Measurements from ENCODE around the gene LSM14B.

Gene LSM14B

DNA sequence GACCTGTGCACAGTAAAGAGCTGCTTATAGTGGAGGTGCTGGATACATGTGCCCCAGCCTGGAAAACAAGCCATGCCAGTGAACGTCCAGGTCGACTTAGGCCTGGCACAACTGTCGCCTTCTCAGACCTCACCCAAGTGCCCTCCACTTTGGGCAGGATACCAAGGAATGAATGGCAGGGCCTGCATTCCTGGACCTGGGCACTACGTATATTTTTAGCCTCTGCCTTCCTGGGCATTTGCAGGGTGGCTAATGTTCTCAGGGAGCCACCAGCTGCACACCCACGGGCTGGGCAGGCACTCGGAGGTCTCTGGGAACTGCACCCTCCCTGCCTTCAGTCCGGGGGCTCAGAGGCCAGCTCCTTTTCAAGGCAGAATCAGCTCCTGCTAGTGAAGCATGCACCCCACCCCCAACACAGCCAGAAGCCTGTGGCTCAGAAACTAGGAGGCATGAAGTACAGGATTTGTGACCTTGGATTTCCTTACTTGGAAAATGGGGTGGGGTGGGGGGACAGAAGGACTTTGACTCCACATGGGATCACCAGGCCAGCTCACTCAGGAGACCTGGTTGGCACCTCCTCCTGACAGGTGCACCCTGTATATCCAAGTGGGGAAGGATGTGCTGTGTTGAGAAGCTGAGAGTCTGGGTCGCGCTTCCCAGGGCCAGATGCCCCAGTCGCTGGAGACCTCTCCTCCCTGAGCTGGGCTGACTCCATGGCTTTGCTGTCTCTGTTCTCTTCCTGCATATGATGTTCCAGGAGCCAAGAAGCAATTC, 2.5 kb upstream of the LSM14B start:
- Histone ChIP-seq H3K9me3 (ENCODE audit: control insufficient read depth in 2 of 2, low read length in 2 of 2) (no peaks in the 10 kb centered on the region), H3K4me1 (ENCODE audit: control insufficient read depth in 2 of 2, insufficient read depth in 2 of 2, low read length in 2 of 2) (peaks cover 18 to 23% of the 10 kb centered on the region in 2 donors), H3K9ac (ENCODE audit: low read depth in 1 of 2, low read length in 2 of 2) (no peak overlapping the region), H3K27me3 (ENCODE audit: control insufficient read depth in 2 of 2, insufficient read depth in 2 of 2, low read length in 2 of 2) (peaks cover 0 to 3% of the 10 kb centered on the region in 2 donors), H3K4me3 (ENCODE audit: low read length in 2 of 2) (peak overlapping the region in 1 of 2 donors; percentile 41), H3K27ac (ENCODE audit: low read depth in 2 of 2, low read length in 2 of 2) (peak overlapping the region; percentile 9 to 70), H3K36me3 (ENCODE audit: control insufficient read depth in 2 of 2, insufficient read depth in 2 of 2, low read length in 2 of 2) (peaks cover 0 to 3% of the 10 kb centered on the region in 2 donors)

DNA sequence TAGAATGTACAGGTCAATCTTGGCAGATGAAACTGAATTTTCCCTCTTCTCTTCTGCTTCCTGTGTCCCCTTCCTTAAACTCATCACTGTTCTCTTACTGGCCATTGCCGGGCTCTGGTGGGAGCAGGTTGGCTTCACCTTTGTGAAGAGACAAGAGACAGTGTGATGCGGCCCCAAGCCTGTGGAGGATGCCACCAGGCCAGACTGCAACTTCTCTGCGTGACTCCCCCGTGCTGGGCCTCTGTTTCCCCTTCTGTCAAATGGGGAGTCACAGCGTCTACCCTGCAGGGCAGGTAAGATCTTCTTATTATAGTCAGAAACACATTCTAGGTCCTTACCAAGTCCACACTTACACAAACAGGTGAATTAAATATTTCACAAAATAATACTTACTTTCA, 1.9 kb upstream of the LSM14B start:
- Histone ChIP-seq H3K9me3 (ENCODE audit: control insufficient read depth in 2 of 2, low read length in 2 of 2) (no peaks in the 10 kb centered on the region), H3K4me1 (ENCODE audit: control insufficient read depth in 2 of 2, insufficient read depth in 2 of 2, low read length in 2 of 2) (peaks cover 18 to 23% of the 10 kb centered on the region in 2 donors), H3K36me3 (ENCODE audit: control insufficient read depth in 2 of 2, insufficient read depth in 2 of 2, low read length in 2 of 2) (peaks cover 3 to 7% of the 10 kb centered on the region in 2 donors), H3K4me3 (ENCODE audit: low read length in 2 of 2) (peak overlapping the region in 1 of 2 donors; percentile 41), H3K27ac (ENCODE audit: low read depth in 2 of 2, low read length in 2 of 2) (peak overlapping the region; percentile 9 to 70), H3K27me3 (ENCODE audit: control insufficient read depth in 2 of 2, insufficient read depth in 2 of 2, low read length in 2 of 2) (peaks cover 0 to 3% of the 10 kb centered on the region in 2 donors), H3K9ac (ENCODE audit: low read depth in 1 of 2, low read length in 2 of 2) (no peak overlapping the region)

DNA sequence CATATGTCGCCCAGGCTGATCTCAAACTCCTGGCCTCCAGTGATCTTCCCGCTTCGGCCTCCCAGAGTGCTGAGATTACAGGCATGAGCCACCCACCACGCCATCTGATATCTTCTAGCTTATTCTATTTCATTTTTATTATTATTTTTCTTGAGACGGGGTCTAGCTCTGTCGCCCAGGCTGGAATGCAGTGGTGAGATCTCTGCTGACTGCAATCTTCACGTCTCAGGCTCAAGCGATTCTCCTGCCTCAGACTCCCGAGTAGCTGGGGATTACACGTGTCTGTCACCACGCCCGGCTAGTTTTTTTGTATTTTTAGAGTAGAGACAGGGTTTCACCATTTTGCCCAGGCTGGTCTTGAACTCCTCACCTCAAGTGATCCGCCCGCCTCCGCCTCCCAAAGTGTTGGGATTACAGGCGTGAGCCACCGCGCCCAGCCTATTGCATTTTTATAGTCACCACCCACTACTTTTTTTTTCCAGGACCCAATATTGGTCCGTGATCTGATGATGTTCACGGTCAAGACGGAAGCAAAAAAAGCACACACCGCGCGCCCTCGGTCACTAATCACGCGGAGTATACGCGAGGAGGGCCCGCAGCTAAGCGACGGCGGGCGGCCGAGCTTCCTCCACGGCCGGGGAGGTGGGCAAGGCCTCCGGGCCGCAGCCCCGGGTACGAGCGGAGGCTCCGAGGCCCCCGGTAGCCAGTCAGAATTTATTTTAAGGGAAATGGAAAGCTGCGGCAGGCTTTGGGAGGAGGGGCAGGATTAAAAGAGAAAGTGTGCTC, 1.1 kb upstream of the LSM14B start:
- Histone ChIP-seq H3K9ac (ENCODE audit: low read depth in 1 of 2, low read length in 2 of 2) (peak overlapping the region; percentile 75 to 87), H3K4me1 (ENCODE audit: control insufficient read depth in 2 of 2, insufficient read depth in 2 of 2, low read length in 2 of 2) (peaks cover 18 to 23% of the 10 kb centered on the region in 2 donors), H3K36me3 (ENCODE audit: control insufficient read depth in 2 of 2, insufficient read depth in 2 of 2, low read length in 2 of 2) (peaks cover 7 to 14% of the 10 kb centered on the region in 2 donors), H3K27ac (ENCODE audit: low read depth in 2 of 2, low read length in 2 of 2) (peak overlapping the region; percentile 96 to 97), H3K9me3 (ENCODE audit: control insufficient read depth in 2 of 2, low read length in 2 of 2) (no peaks in the 10 kb centered on the region), H3K4me3 (ENCODE audit: low read length in 2 of 2) (peak overlapping the region; percentile 77 to 80), H3K27me3 (ENCODE audit: control insufficient read depth in 2 of 2, insufficient read depth in 2 of 2, low read length in 2 of 2) (peaks cover 0 to 3% of the 10 kb centered on the region in 2 donors)

DNA sequence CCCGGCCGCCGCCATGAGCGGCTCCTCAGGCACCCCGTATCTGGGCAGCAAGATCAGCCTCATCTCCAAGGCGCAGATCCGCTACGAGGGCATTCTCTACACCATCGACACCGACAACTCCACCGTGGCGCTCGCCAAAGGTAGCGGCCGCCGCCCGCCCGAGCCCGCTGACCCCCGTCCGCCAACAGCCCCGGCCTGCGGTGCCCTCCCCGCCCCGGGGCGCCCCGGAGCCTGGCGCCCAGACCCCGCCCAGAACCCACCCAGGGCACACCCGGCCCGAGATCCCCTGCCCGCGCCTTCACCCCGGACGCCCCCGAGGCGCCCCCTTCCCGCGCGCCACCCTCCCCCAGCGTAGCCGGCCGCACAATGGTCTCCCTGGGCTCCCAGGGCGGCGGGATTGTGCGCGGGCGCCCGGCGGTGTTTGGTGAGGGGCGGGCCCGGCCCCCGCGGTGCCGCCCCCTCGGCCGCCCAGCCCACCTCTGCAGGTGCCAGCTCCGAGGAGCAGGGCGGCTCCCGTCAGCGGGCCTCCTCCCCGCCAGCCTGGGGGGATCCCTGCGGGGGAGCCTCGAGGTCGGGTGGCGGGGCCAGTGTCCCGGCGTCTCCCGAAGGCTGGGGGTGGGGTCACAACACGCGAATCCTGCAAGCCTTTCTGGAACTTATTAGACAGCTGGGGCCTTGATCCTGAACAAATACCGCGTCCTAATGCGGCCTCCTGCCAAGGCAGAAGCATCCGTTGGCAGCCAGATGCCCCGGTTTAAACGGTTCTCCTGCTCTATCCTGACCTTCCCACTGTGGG, 577 bp downstream of the LSM14B start:
- peaks cover 20 to 31% of the 10 kb centered on the region in 2 donors for H3K36me3 ChIP-seq (ENCODE audit: control insufficient read depth in 2 of 2, insufficient read depth in 2 of 2, low read length in 2 of 2)
- peak overlapping the region; percentile 70 to 71 for H3K9ac ChIP-seq (ENCODE audit: low read depth in 1 of 2, low read length in 2 of 2)
- H3K27ac ChIP-seq (ENCODE audit: low read depth in 2 of 2, low read length in 2 of 2): peak overlapping the region; percentile 59 to 72
- no peaks in the 10 kb centered on the region for H3K27me3 ChIP-seq (ENCODE audit: control insufficient read depth in 2 of 2, insufficient read depth in 2 of 2, low read length in 2 of 2)
- H3K4me1 ChIP-seq (ENCODE audit: control insufficient read depth in 2 of 2, insufficient read depth in 2 of 2, low read length in 2 of 2): peaks cover 18 to 23% of the 10 kb centered on the region in 2 donors
- no peaks in the 10 kb centered on the region for H3K9me3 ChIP-seq (ENCODE audit: control insufficient read depth in 2 of 2, low read length in 2 of 2)
- H3K4me3 ChIP-seq (ENCODE audit: low read length in 2 of 2): peak overlapping the region; percentile 70 to 75

DNA sequence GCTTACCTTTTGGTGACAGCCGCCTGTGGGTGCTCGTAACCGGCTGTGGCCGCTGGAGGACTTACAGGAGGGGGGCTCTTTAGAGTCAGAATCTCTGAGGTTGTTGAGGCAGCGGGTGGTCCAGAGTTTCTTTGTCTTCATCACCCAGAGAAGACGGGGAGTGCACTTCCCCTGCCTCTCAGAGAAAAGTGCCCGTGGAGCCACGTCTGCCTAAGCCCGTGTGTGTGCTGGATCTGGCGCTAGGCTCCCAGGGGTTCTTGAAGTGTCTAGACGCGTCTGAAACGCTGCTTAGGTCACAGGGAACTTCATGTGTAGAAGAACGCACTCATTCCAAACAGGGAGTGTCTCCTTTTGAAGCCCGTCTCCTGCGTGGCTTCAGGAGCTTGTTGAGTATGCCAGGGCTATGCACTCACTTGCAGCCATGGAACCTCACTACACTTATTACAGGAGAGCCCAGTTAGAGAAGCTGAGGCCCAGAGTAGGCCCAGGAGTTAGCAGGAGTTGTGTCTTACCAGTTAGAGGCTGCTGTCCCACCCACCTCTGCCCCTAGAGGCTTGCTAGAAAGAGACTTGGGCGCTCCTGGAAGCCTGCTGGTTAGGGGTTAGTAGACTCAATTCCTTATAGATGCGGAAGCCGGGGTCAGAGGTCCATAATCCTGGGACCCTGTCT, 1.3 kb downstream of the LSM14B start:
- H3K36me3 ChIP-seq (ENCODE audit: control insufficient read depth in 2 of 2, insufficient read depth in 2 of 2, low read length in 2 of 2): peaks cover 28 to 38% of the 10 kb centered on the region in 2 donors
- H3K27me3 ChIP-seq (ENCODE audit: control insufficient read depth in 2 of 2, insufficient read depth in 2 of 2, low read length in 2 of 2): no peaks in the 10 kb centered on the region
- no peak overlapping the region for H3K27ac ChIP-seq (ENCODE audit: low read depth in 2 of 2, low read length in 2 of 2)
- peak overlapping the region; percentile 9 to 44 for H3K9ac ChIP-seq (ENCODE audit: low read depth in 1 of 2, low read length in 2 of 2)
- peaks cover 18 to 23% of the 10 kb centered on the region in 2 donors for H3K4me1 ChIP-seq (ENCODE audit: control insufficient read depth in 2 of 2, insufficient read depth in 2 of 2, low read length in 2 of 2)
- no peaks in the 10 kb centered on the region for H3K9me3 ChIP-seq (ENCODE audit: control insufficient read depth in 2 of 2, low read length in 2 of 2)
- peak overlapping the region; percentile 70 to 74 for H3K4me3 ChIP-seq (ENCODE audit: low read length in 2 of 2)

DNA sequence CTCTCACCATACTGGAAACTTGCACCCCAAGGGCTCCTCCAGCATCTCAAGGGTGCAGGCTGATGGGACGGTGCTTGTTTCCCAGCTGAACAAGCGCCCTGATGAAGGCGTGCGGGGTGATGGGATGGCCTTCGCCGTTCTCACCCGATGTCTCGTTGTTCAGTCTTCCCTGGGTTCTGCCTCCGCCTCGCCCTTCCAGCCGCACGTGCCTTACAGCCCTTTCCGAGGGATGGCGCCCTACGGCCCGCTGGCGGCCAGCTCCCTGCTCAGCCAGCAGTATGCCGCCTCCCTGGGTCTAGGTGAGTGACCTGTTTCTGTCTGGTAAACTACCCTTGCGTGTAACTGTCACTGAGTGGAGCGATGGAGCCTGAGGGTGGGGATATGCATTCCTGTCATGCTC, 3.9 kb downstream of the LSM14B start:
- no peak overlapping the region for H3K4me3 ChIP-seq (ENCODE audit: low read length in 2 of 2)
- peaks cover 43 to 62% of the 10 kb centered on the region in 2 donors for H3K36me3 ChIP-seq (ENCODE audit: control insufficient read depth in 2 of 2, insufficient read depth in 2 of 2, low read length in 2 of 2)
- no peak overlapping the region for H3K27ac ChIP-seq (ENCODE audit: low read depth in 2 of 2, low read length in 2 of 2)
- H3K9me3 ChIP-seq (ENCODE audit: control insufficient read depth in 2 of 2, low read length in 2 of 2): no peaks in the 10 kb centered on the region
- no peaks in the 10 kb centered on the region for H3K27me3 ChIP-seq (ENCODE audit: control insufficient read depth in 2 of 2, insufficient read depth in 2 of 2, low read length in 2 of 2)
- no peak overlapping the region for H3K9ac ChIP-seq (ENCODE audit: low read depth in 1 of 2, low read length in 2 of 2)
- H3K4me1 ChIP-seq (ENCODE audit: control insufficient read depth in 2 of 2, insufficient read depth in 2 of 2, low read length in 2 of 2): peaks cover 10 to 11% of the 10 kb centered on the region in 2 donors

DNA sequence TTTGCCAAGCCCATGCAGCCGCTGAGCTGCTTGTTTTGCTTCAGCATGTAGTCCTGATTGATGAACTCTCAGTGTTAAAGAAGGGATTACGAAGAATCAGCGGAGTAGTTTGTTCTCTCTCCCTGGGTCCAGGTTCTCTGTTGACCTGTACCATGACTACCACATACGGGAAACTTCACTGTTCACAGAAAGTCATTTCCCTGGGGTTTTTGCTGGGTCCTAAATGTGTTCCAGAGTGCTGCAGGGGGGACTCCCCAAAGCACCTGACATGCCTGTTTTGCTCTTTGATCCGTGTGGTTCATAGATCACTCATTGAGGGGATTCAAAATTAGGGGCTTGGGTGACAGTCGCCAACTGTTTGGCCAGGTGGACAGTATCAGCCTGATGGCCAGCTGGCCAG, 5.5 kb downstream of the LSM14B start:
- Histone ChIP-seq H3K4me1 (ENCODE audit: control insufficient read depth in 2 of 2, insufficient read depth in 2 of 2, low read length in 2 of 2) (peaks cover 9 to 11% of the 10 kb centered on the region in 2 donors), H3K4me3 (ENCODE audit: low read length in 2 of 2) (no peak overlapping the region), H3K27me3 (ENCODE audit: control insufficient read depth in 2 of 2, insufficient read depth in 2 of 2, low read length in 2 of 2) (no peaks in the 10 kb centered on the region), H3K27ac (ENCODE audit: low read depth in 2 of 2, low read length in 2 of 2) (no peak overlapping the region), H3K9me3 (ENCODE audit: control insufficient read depth in 2 of 2, low read length in 2 of 2) (no peaks in the 10 kb centered on the region), H3K36me3 (ENCODE audit: control insufficient read depth in 2 of 2, insufficient read depth in 2 of 2, low read length in 2 of 2) (peaks cover 59 to 79% of the 10 kb centered on the region in 2 donors), H3K9ac (ENCODE audit: low read depth in 1 of 2, low read length in 2 of 2) (no peak overlapping the region)

DNA sequence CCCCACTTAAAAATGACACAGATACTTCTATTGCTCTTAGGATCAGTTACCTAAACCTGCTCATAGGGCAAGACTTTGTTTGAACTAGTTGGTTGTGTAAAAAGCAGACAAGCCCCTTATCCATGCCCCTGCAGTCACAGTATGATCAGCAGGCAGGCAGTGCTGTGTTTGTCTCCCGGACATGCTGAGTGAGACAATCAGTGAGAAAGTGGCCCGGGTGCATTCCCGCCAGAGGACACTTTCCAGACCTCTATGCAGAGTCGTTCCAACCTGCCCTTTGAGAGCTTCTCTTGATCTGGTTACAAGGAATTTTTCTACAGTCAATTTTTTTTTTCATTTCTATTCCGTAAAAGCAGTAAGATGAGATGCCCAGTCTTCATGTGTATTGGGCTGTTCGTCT, 6.2 kb downstream of the LSM14B start:
- peaks cover 66 to 86% of the 10 kb centered on the region in 2 donors for H3K36me3 ChIP-seq (ENCODE audit: control insufficient read depth in 2 of 2, insufficient read depth in 2 of 2, low read length in 2 of 2)
- H3K27me3 ChIP-seq (ENCODE audit: control insufficient read depth in 2 of 2, insufficient read depth in 2 of 2, low read length in 2 of 2): no peaks in the 10 kb centered on the region
- no peaks in the 10 kb centered on the region for H3K9me3 ChIP-seq (ENCODE audit: control insufficient read depth in 2 of 2, low read length in 2 of 2)
- H3K27ac ChIP-seq (ENCODE audit: low read depth in 2 of 2, low read length in 2 of 2): no peak overlapping the region
- no peak overlapping the region for H3K4me3 ChIP-seq (ENCODE audit: low read length in 2 of 2)
- H3K9ac ChIP-seq (ENCODE audit: low read depth in 1 of 2, low read length in 2 of 2): no peak overlapping the region
- H3K4me1 ChIP-seq (ENCODE audit: control insufficient read depth in 2 of 2, insufficient read depth in 2 of 2, low read length in 2 of 2): peaks cover 4 to 7% of the 10 kb centered on the region in 2 donors

DNA sequence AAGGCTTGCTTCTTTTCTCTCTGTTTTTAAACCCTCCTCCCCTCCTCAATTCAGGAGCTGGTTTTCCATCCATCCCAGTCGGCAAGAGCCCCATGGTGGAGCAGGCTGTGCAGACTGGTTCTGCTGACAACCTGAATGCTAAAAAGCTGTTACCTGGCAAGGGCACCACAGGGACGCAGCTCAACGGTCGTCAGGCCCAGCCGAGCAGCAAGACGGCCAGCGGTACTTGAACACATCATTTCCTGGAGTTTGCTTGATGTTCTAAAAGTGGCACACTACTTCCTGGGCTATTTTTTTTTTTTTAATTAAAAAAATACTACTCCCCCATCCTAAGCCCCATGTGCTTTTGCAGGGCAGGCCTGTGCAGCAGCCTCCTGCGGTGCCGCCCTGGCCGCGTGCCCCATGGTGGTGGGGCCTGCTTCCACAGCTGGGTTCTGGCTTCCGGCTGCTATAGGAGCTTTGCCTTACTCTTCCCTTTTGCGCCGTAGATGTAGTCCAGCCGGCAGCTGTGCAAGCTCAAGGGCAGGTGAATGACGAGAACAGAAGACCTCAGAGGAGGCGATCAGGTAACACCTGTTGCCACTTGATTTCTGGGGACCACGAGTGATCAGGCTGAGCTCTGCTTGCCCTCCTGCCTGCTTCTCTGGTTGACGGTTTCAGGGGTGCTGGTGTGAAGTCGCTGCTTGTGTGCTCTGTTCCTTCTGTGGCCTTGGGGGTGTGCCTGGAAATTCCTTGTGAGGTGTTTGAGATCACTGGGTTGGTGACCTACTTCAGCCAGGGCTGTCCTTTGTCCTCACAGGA, 7.7 kb downstream of the LSM14B start:
- H3K27me3 ChIP-seq (ENCODE audit: control insufficient read depth in 2 of 2, insufficient read depth in 2 of 2, low read length in 2 of 2): no peaks in the 10 kb centered on the region
- H3K4me3 ChIP-seq (ENCODE audit: low read length in 2 of 2): no peak overlapping the region
- no peak overlapping the region for H3K9ac ChIP-seq (ENCODE audit: low read depth in 1 of 2, low read length in 2 of 2)
- peaks cover 0 to 2% of the 10 kb centered on the region in 2 donors for H3K4me1 ChIP-seq (ENCODE audit: control insufficient read depth in 2 of 2, insufficient read depth in 2 of 2, low read length in 2 of 2)
- no peaks in the 10 kb centered on the region for H3K9me3 ChIP-seq (ENCODE audit: control insufficient read depth in 2 of 2, low read length in 2 of 2)
- H3K36me3 ChIP-seq (ENCODE audit: control insufficient read depth in 2 of 2, insufficient read depth in 2 of 2, low read length in 2 of 2): peaks cover 75 to 95% of the 10 kb centered on the region in 2 donors
- no peak overlapping the region for H3K27ac ChIP-seq (ENCODE audit: low read depth in 2 of 2, low read length in 2 of 2)
